Esophagus squamous epithelium (tissue), 5 donors: ENCODE results near the gene ALPL. TPM values are rescaled to one million over a fixed set of nuclear protein-coding genes. Genes with fewer than 3 reads are reported as not detected.

Experiments used
- DNase-seq: peaks from one replicate; lab custom pipeline; 2025; lab: John Stamatoyannopoulos, UW
- H3K27ac ChIP-seq, 4 donors: fragments of 200-600 bp; sonication (generic); one replicate each; pipeline ENCODE4 v1.5.1; 2016 to 2019; ENCODE audit warnings: mild to moderate bottlenecking in 1 of 4
- H3K27me3 ChIP-seq, 4 donors: fragments of 200-600 bp; sonication (generic); 1 replicate in 3 of 4; 2 replicates in 1 of 4; pipeline versions ENCODE4 v1.5.1 to v1.6.0; 2017 to 2021; ENCODE audit warnings: antibody characterized with exemption in 1 of 4
- H3K36me3 ChIP-seq, 3 donors: fragments of 200-600 bp; sonication (generic); one replicate each; pipeline ENCODE4 v1.5.1; 2016 to 2019
- H3K4me1 ChIP-seq, 3 donors: fragments of 200-600 bp; sonication (generic); one replicate each; pipeline ENCODE4 v1.5.1; 2017 to 2019
- H3K4me3 ChIP-seq, 4 donors: fragments of 200-600 bp; sonication (generic); 1 replicate in 3 of 4; 2 replicates in 1 of 4; pipeline ENCODE4 v1.5.1; 2016 to 2019; ENCODE audit warnings: mild to moderate bottlenecking in 2 of 4, moderate library complexity in 1 of 4
- H3K9me3 ChIP-seq, 3 donors: fragments of 200-600 bp; sonication (generic); one replicate each; pipeline ENCODE4 v1.5.1; 2016 to 2019
- POLR2A ChIP-seq, 4 donors: fragments of 450-650 bp; IDR thresholded peaks; one replicate each; pipeline ENCODE4 v1.6.1; 2017; ENCODE audit warnings: antibody characterized with exemption in 4 of 4, mild to moderate bottlenecking in 4 of 4, moderate library complexity in 3 of 4
- WGBS, 2 donors: methylation state at CpG; one replicate each; pipeline ENCODE4 v1.1.5; 2018; 5-methylcytosine and 5-hydroxymethylcytosine counted together
- intact Hi-C: fragments of 100-400 bp; cut with DNase I; formaldehyde crosslinking; loops from one replicate; pipeline ENCODE4 v1.15.0; 2022
- total RNA-seq, 4 donors: library from RNA; depleted of rRNA; stranded (reverse); fragments of >200 nt; gene quantifications; one replicate each; pipeline ENCODE4 v1.1.0, GENCODE V29; 2016
- TF ChIP-seq, protein P1 (sequence below), 6 experiments: fragments of 450-650 bp in 4 of 6; fragments of 200-600 bp in 2 of 6; sonication (generic) in 2 of 6; IDR thresholded peaks; one replicate each; pipeline ENCODE4 v1.5.1; 2016 to 2019; ENCODE audit warnings: antibody characterized with exemption in 6 of 6, mild to moderate bottlenecking in 4 of 6, moderate library complexity in 4 of 6
- donor health status: DM: yes; HTN: yes; CAD: no.

The ALPL gene
- total RNA-seq, 4 donors from 2014 or later: 3.2 to 6.4 (median 4.7) TPM

DNA sequence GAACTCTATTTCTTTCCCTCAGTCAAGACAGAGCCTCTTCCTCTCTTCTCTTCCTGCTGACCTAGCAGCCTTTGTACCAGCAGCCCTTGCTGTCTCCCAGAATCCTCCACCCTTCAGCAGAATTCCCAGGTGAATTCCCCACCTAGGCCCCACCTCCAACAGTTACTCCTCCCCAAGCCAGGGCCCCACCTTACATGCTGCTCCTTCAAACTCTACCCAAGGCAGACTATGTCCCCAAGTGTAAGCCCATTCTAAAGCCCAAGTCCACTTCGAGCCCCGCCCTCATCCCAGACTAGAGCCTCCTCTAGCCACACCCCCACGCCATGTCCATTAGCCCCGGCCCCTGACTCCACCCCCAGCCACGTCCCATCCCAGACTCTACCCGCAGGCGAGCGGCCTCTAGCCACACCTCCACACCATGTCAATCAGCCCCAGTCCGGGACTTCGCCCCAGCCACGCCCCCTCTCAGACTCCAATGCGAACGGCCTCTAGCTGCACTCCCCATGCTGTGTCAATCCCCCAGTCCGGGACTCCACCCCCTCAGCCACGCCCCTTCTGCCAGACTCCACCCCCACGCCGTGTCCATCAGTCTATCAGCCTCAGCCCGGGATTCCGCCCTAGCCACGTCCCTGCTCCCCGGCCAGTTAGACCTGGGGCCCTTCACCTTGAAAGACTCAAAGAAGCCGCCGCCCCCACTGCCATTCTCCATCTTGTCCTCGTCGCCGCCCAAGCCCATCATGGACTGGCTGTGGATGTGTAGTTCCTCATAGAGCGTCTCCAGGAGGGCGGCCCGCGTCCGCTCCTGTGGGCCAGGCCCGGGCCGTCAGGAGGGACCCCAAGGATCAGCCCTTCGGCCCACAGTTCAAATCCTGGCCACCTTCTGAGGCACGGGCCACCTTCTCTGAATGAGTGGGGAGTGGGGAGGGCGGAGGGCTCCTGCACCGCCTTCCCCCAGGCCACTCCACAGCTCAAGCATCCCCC lies 98.6 kb downstream of the ALPL start:
- TF ChIP-seq, protein P1, sequence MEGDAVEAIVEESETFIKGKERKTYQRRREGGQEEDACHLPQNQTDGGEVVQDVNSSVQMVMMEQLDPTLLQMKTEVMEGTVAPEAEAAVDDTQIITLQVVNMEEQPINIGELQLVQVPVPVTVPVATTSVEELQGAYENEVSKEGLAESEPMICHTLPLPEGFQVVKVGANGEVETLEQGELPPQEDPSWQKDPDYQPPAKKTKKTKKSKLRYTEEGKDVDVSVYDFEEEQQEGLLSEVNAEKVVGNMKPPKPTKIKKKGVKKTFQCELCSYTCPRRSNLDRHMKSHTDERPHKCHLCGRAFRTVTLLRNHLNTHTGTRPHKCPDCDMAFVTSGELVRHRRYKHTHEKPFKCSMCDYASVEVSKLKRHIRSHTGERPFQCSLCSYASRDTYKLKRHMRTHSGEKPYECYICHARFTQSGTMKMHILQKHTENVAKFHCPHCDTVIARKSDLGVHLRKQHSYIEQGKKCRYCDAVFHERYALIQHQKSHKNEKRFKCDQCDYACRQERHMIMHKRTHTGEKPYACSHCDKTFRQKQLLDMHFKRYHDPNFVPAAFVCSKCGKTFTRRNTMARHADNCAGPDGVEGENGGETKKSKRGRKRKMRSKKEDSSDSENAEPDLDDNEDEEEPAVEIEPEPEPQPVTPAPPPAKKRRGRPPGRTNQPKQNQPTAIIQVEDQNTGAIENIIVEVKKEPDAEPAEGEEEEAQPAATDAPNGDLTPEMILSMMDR (IDR thresholded peaks at IDR 0.05): no peak
- no peak for TF ChIP-seq POLR2A (IDR thresholded peaks at IDR 0.05)
- Histone ChIP-seq H3K27me3 (peaks cover 0 to 7% (median 0%) of the 10 kb centered on the region in 4 donors), H3K36me3 (no peaks in the 10 kb centered on the region), H3K27ac (no peak overlapping the region), H3K4me3 (peak overlapping the region in 1 of 4 donors; percentile 19), H3K9me3 (no peaks in the 10 kb centered on the region), H3K4me1 (peaks cover 0 to 12% (median 3%) of the 10 kb centered on the region in 3 donors)
- DNase-seq: no peak
- WGBS, 2 donors: 23 to 35% methylated on average over 7 to 22 of the region's 37 CpGs
- intact Hi-C loops: no loop called here

DNA sequence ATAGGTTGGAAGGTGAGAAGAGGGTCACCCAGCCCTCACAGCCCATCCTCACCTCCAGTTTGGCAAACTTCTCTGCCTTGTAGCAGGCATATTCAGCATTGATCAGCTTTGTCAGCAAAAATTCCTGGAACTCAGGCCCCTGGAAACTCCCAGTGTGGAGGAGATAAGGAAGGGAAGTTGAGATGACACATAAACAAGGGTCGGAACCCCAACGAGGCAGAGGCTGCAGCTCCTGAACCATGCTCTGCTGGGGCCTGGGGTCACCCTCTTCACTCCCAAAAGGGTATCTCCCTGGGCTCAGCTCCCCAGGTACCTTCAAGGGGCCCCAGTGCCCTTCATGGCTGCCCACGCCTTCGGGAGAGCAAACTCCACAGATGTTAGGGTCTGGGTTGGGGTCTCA lies 99.6 kb downstream of the ALPL start:
- TF ChIP-seq, protein P1 (IDR thresholded peaks at IDR 0.05): no peak
- TF ChIP-seq POLR2A (IDR thresholded peaks at IDR 0.05): no peak
- H3K4me3 ChIP-seq: no peak overlapping the region
- 17 to 65% methylated on average over 1 to 2 of the region's 4 CpGs for WGBS, 2 donors
- peaks cover 0 to 7% (median 0%) of the 10 kb centered on the region in 4 donors for H3K27me3 ChIP-seq
- no peak overlapping the region for H3K27ac ChIP-seq
- intact Hi-C loops: no loop called here
- H3K36me3 ChIP-seq: no peaks in the 10 kb centered on the region
- no peak for DNase-seq
- H3K9me3 ChIP-seq: no peaks in the 10 kb centered on the region
- H3K4me1 ChIP-seq: peaks cover 0 to 13% (median 3%) of the 10 kb centered on the region in 3 donors

DNA sequence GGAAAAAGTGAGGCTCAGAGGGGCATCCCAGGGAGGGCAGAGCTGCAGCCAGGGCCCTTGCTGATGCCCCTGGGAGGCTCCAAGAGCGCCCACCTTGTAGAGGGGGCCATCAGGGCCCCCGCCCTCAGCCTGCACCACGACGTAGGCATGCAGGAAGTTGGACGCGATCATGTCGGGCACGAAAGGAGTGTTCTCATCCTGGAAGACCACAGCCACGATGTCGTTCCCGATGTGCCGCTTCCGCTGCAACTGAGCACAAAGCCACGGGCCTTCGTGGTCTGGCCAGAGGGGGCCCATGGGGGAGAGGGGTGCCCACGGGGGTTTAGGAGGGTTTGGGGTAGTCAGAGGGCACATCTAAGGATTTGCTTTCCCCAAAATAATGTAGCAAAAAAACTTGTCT lies 100.8 kb downstream of the ALPL start:
- H3K9me3 ChIP-seq: no peaks in the 10 kb centered on the region
- TF ChIP-seq, protein P1 (IDR thresholded peaks at IDR 0.05): no peak
- TF ChIP-seq POLR2A (IDR thresholded peaks at IDR 0.05): no peak
- peaks cover 0 to 7% (median 0%) of the 10 kb centered on the region in 4 donors for H3K27me3 ChIP-seq
- no peak overlapping the region for H3K4me3 ChIP-seq
- no peak for DNase-seq
- no peaks in the 10 kb centered on the region for H3K36me3 ChIP-seq
- H3K4me1 ChIP-seq: peaks cover 5 to 25% (median 8%) of the 10 kb centered on the region in 3 donors
- no peak overlapping the region for H3K27ac ChIP-seq
- intact Hi-C loops: no loop called here
- WGBS, 2 donors: 62 to 90% methylated on average over 3 to 6 of the region's 16 CpGs

DNA sequence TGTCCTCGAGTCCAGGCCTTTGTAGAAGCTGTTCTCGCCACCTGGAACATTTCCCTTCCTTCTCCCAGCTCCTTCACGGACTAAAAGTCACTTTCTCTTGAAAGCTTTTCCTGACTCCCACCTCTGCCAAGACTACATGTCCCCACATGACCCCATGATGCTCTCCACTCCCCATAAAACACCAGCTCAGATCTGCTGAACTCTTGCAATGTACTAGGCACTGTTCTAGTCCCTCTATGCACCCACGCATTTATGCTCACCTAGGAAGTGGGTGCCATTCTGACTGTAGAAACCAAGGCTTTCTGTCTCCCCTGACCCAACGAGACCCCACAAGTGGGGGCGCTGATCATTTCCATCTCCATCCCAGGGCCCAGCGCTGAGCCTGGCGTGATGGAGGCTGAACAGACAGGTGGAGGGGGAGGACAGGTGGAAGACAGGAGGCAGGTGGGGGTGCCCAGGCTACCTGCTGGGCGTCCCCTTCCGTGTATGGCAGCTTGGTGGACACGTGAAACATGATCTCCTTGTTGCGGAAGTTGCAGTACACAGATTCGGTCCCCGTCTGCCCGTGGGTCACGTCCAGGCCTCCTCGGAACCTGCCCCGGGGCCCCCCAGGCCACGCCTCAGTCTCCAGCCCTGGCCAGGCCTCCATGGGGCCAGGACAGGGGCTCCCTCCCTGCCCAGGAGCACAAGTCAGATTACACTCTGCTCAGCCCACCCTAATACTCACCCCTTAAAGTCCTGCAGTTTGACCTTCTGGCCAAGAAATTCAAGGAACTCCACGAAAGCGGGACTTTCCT lies 102.0 kb downstream of the ALPL start:
- H3K27ac ChIP-seq: no peak overlapping the region
- H3K4me1 ChIP-seq: peaks cover 9 to 33% (median 10%) of the 10 kb centered on the region in 3 donors
- H3K36me3 ChIP-seq: no peaks in the 10 kb centered on the region
- peaks cover 0 to 7% (median 0%) of the 10 kb centered on the region in 4 donors for H3K27me3 ChIP-seq
- intact Hi-C loops: no loop called here
- no peak overlapping the region for H3K4me3 ChIP-seq
- TF ChIP-seq, protein P1 (IDR thresholded peaks at IDR 0.05): no peak
- TF ChIP-seq POLR2A (IDR thresholded peaks at IDR 0.05): no peak
- H3K9me3 ChIP-seq: no peaks in the 10 kb centered on the region
- DNase-seq: no peak
- WGBS, 2 donors: 75 to 81% methylated on average over 11 to 17 of the region's 21 CpGs
